Thoracic aorta (tissue), 2 donors: ENCODE data around the gene ZMAT5. TPM values are rescaled to one million over a fixed set of nuclear protein-coding genes. Genes with fewer than 3 reads are reported as not detected.

Experiments
- ATAC-seq: fragments of 150-250 bp; one replicate; pipeline ENCODE4 v1.8.0; 2017; ENCODE audit warnings: low read depth; ENCODE audit not compliant: insufficient number of reproducible peaks, low FRiP score
- DNase-seq: peaks from one replicate; pipeline ENCODE4 v3.0.0-alpha.2; 2020; ENCODE audit warnings: low spot score
- H3K27ac ChIP-seq, 2 donors: fragments of 200-600 bp; sonication (generic); 1 replicate in 1 of 2; 2 replicates in 1 of 2; pipeline ENCODE4 v1.5.1; 2016; ENCODE audit warnings: mild to moderate bottlenecking in 2 of 2, moderate library complexity in 2 of 2
- H3K27me3 ChIP-seq: fragments of 200-600 bp; sonication (generic); replicated peaks from 2 replicates; pipeline ENCODE4 v1.6.0; 2016; ENCODE audit warnings: mild to moderate bottlenecking; ENCODE audit not compliant: insufficient read depth
- H3K36me3 ChIP-seq: fragments of 200-600 bp; sonication (generic); one replicate; pipeline ENCODE4 v1.5.1; 2016
- H3K4me1 ChIP-seq, 2 donors: fragments of 200-600 bp; sonication (generic); 1 replicate in 1 of 2; 2 replicates in 1 of 2; pipeline versions ENCODE4 v1.5.1 to v1.6.0; 2016; ENCODE audit warnings: low read depth in 2 of 2, mild to moderate bottlenecking in 1 of 2; ENCODE audit not compliant: control insufficient read depth in 1 of 2
- H3K4me3 ChIP-seq: fragments of 200-600 bp; sonication (generic); 2 replicates; pipeline ENCODE4 v1.5.1; 2016; ENCODE audit warnings: mild to moderate bottlenecking
- H3K9me3 ChIP-seq: fragments of 200-600 bp; sonication (generic); 2 replicates; pipeline ENCODE4 v1.5.1; 2016
- total RNA-seq, 2 donors: library from RNA; depleted of rRNA; stranded (reverse); fragments of >200 nt; gene quantifications; one replicate each; pipeline versions ENCODE4 v1.1.0 to v1.2.3, GENCODE V29; 2016
- TF ChIP-seq, protein P1 (sequence below): fragments of 200-600 bp; sonication (generic); IDR thresholded peaks from one replicate; pipeline ENCODE4 v1.5.1; 2019; ENCODE audit warnings: antibody characterized with exemption

ZMAT5 gene
- total RNA-seq, 2 donors from 2014 or later = 11.0 to 26.8 TPM

- Histone ChIP-seq H3K36me3 (peaks cover 18% of the 10 kb centered on the region), H3K4me1 (peaks cover 7 to 20% of the 10 kb centered on the region in 2 donors), H3K9me3 (no peaks in the 10 kb centered on the region), H3K27me3 (no peaks in the 10 kb centered on the region), H3K27ac (peak overlapping the region; percentile 50 to 64), H3K4me3 (peak overlapping the region; percentile 10)
- TF ChIP-seq, protein P1, sequence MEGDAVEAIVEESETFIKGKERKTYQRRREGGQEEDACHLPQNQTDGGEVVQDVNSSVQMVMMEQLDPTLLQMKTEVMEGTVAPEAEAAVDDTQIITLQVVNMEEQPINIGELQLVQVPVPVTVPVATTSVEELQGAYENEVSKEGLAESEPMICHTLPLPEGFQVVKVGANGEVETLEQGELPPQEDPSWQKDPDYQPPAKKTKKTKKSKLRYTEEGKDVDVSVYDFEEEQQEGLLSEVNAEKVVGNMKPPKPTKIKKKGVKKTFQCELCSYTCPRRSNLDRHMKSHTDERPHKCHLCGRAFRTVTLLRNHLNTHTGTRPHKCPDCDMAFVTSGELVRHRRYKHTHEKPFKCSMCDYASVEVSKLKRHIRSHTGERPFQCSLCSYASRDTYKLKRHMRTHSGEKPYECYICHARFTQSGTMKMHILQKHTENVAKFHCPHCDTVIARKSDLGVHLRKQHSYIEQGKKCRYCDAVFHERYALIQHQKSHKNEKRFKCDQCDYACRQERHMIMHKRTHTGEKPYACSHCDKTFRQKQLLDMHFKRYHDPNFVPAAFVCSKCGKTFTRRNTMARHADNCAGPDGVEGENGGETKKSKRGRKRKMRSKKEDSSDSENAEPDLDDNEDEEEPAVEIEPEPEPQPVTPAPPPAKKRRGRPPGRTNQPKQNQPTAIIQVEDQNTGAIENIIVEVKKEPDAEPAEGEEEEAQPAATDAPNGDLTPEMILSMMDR = no peak
- DNase-seq = no peak
- ATAC-seq = no peak
Observed at GRCh38 chr22:29798801-29799200, 32.0 kb upstream of the ZMAT5 start.

- Histone ChIP-seq H3K4me1 (peaks cover 7 to 20% of the 10 kb centered on the region in 2 donors), H3K27ac (peak overlapping the region; percentile 50 to 64), H3K36me3 (peaks cover 21% of the 10 kb centered on the region), H3K27me3 (no peaks in the 10 kb centered on the region), H3K4me3 (no peak overlapping the region), H3K9me3 (no peaks in the 10 kb centered on the region)
- DNase-seq (no peak), ATAC-seq (no peak)
- TF ChIP-seq, protein P1 = no peak
Observed at GRCh38 chr22:29798318-29798717, 31.5 kb upstream of the ZMAT5 start.

DNA sequence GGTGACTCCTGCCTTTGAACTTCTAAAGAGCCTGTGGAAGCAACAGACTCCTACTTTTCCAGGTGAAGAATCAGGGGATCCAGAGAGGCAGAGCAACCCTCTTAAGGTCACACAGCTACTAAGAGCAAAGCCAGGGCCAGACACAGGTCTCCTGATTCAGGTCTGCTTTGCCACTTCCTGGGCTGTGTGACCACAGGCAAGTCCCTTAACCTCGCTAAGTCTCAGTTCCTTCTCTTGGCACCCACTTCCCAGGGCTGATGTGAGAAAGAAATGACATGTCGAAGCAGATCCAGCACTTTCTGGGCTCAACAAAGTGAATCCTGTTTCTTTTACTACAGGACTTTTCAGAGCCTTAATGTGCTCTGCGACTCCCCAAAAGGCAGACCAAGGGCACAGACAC is 30.5 kb upstream of the ZMAT5 start:
- Histone ChIP-seq H3K27ac (no peak overlapping the region), H3K27me3 (no peaks in the 10 kb centered on the region), H3K4me3 (no peak overlapping the region), H3K9me3 (no peaks in the 10 kb centered on the region), H3K4me1 (peaks cover 7 to 20% of the 10 kb centered on the region in 2 donors), H3K36me3 (peaks cover 30% of the 10 kb centered on the region)
- ATAC-seq = no peak
- TF ChIP-seq, protein P1 = no peak
- no peak for DNase-seq

DNA sequence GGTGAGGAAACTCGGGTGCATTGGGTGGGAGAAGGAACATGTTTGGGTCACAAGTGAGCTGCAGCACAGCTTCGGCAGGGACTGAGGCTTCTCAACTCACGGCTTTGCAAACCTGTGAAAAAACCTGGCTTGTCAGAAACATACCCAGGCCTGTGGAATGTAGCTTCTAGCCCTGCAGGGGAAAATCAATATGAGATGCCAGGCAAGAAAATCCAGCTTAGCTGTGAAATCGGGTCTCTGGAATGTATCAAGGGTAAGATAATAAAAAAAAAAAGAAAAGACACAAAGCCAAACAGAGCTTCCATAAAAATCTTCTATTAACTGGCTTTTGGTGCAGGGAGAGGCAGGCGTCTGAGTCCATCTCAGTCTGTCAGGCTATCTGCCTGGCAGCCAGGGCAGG is 28.9 kb upstream of the ZMAT5 start:
- DNase-seq (no peak), ATAC-seq (no peak)
- H3K27me3 ChIP-seq = no peaks in the 10 kb centered on the region
- no peak overlapping the region for H3K27ac ChIP-seq
- peaks cover 7 to 20% of the 10 kb centered on the region in 2 donors for H3K4me1 ChIP-seq
- H3K36me3 ChIP-seq = peaks cover 35% of the 10 kb centered on the region
- no peak overlapping the region for H3K4me3 ChIP-seq
- TF ChIP-seq, protein P1 = no peak
- no peaks in the 10 kb centered on the region for H3K9me3 ChIP-seq

DNA sequence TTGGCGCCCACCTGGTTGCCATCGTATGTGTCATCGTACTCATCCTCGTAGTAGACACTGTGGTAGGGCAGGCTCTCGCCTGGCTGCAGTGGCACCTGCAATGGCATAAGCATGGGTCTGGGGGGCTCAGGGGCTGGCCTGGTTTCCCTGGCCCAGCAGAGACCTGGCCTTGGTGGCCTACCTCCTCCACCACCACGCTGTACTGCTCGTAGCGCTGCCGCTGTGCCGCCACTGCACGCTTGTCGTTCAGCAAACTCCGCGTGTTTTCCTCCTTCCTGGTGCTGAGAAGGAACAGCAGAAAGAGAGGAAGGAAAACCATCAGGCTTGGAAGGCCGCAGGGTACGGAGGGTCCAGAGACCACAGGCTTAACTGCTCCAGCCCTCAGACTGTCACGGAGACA is 26.6 kb upstream of the ZMAT5 start:
- Histone ChIP-seq H3K27me3 (no peaks in the 10 kb centered on the region), H3K36me3 (peaks cover 49% of the 10 kb centered on the region)
- TF ChIP-seq, protein P1 = no peak

More for the DNA sequence above, 26.6 kb upstream of the ZMAT5 start:
- DNase-seq (no peak), ATAC-seq (no peak)
- no peak overlapping the region for H3K27ac ChIP-seq
- peaks cover 0 to 4% of the 10 kb centered on the region in 2 donors for H3K4me1 ChIP-seq
- H3K4me3 ChIP-seq = no peak overlapping the region
- no peaks in the 10 kb centered on the region for H3K9me3 ChIP-seq
